GM19372 (cell line): Measurements from ENCODE around the gene SCAMP4.

Experiments
- ATAC-seq: cut with Tn5 transposase; IDR thresholded peaks from one replicate; pipeline ENCODE4 v1.9.1; 2021; ENCODE audit warnings: mild to moderate bottlenecking, low read depth, moderate library complexity; ENCODE audit not compliant: unreplicated experiment

SCAMP4 gene

GRCh38 chr19:1911098-1911497, 5.9 kb downstream of the SCAMP4 start:
- ATAC-seq: no peak

- ATAC-seq: no peak
Measured at GRCh38 chr19:1911995-1912394, 6.8 kb downstream of the SCAMP4 start.

DNA sequence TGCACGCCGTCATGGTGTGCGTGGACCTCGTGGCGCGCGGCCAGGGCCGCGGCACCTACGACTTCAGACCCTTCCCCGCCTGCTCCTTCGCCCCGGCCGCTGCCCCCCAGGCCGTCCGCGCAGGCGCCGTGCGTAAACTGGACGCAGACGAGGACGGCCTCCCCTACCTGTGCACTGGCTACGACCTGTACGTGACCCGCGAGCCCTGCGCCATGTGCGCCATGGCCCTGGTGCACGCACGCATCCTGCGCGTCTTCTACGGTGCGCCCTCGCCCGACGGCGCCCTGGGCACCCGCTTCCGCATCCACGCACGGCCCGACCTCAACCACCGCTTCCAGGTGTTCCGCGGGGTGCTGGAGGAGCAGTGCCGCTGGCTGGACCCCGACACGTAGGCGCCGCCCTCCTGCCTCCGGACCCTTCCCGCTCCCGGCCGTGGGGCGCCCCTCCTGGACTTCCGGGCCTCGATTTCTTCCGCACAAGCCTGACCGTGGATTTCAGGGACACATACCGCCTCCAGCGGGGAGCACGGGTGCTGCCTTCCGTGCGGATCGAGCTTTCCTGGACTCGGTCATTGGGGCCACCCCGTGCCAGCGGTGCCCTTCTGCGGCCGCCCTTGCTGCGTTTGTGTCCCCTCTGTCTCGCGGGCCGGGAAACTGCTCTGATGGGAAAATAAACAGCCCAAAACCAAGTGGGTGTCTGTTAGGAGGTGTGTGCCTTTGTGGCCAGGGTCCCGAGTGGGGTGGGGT, 7.7 kb downstream of the SCAMP4 start:
- no peak for ATAC-seq

DNA sequence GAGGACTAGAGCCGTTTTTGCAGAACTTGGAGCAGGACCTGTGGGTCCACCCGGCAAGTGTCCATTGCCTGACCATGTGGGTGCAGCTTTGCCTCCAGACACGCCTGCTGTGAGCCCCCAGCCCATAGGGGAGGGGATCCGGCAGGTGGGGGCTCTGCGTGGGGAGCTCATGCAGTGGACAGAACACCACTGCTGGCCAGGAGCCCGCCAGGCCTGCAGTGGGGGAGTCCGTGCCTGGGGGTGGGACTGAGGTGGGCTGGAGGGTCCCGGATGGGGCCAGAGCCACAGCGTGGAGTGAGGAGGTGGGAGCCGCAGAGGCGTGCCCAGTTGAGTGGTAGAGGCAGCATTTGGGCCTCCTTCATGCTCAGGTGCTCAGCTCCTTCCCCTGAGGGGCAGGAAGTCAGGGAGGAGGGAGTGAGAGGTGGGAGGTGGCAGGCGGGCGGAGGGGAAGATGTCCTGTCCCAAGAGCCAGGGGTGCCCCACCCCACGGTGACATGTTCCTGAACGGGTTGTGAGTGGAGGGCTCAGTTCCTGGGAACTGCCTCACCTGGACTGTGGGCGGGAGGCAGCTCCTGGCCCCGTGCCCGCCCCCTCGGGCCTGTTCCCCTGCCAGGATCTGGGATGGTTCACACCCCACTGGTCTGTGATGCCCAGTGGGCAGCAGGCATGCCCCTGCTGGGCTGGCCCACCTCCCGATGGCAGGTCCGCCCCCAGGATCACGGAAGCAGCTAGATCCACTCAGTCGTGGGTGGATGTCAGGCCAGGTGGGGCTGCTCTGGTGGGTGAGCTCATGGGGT, 8.8 kb downstream of the SCAMP4 start:
- ATAC-seq: no peak

DNA sequence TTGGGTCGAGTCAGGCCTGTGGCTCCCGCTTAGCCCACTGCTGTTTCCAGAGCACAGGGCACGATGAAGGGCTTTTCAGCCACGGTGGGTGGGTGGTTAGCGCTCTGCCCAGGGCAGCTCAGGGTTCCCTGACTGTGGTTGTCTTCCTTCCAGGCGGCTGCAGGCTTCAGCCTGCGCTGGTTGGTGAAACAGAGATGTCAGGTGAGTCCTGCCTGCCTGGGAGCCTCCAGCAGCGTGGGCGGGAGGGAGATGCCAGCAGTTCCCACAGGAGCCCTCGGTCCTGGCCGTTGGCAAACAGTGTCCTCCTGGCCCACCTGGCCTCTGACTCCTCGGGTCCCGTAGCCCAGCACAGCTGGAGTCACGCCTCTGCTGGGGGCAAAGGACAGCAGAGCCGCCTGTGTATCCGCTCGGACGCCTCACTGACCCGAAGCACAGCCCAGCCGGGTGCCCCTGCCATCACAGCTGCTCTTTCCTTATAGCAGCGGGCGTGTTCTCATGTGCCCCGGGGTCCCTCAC, 9.7 kb downstream of the SCAMP4 start:
- no peak for ATAC-seq

- ATAC-seq: no peak
Measured at GRCh38 chr19:1917146-1917545, 11.9 kb downstream of the SCAMP4 start.

DNA sequence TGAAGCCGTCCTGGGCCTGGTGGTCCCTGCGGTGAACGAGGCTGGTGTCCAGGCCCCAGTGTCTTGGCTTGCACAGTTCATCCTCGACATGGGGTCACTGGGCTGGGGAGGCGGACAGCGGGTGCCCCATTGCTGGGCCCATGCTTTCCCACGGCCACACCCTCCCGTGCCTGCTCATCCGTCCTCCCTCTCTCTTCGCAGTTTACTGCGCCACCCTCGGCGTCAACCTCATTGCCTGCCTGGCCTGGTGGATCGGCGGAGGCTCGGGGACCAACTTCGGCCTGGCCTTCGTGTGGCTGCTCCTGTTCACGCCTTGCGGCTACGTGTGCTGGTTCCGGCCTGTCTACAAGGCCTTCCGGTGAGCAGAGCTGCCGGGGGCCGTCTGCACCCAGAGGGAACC, 12.7 kb downstream of the SCAMP4 start:
- ATAC-seq: no peak

- no peak for ATAC-seq
Measured at GRCh38 chr19:1918975-1919374, 13.8 kb downstream of the SCAMP4 start.

GRCh38 chr19:1920644-1921043, 15.4 kb downstream of the SCAMP4 start:
- no peak for ATAC-seq

- ATAC-seq: no peak
Measured at GRCh38 chr19:1921326-1921725, 16.1 kb downstream of the SCAMP4 start.

DNA sequence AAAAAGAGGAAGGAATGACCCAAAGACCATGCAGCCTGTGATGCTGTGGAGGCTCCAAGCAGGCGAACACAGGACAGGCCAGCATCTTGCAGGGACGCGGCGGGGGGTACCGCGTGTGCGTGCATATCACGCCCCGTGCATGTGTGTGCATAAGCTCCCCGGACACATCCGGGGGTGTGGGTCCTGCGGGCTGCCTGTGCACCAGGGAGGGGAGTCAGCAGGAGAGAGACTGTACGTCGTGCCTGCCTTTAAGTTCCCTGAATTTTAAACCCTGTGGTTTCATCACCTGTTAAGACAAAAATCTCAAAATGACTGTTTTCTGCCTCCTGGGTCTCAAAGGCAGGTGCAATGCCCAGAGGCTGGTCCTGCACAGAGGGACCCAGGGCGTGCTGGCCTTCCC, 16.6 kb downstream of the SCAMP4 start:
- no peak for ATAC-seq

- no peak for ATAC-seq
Measured at GRCh38 chr19:1922803-1923202, 17.6 kb downstream of the SCAMP4 start.

- ATAC-seq: peak; percentile 53
Measured at GRCh38 chr19:1923319-1923718, 18.1 kb downstream of the SCAMP4 start.

DNA sequence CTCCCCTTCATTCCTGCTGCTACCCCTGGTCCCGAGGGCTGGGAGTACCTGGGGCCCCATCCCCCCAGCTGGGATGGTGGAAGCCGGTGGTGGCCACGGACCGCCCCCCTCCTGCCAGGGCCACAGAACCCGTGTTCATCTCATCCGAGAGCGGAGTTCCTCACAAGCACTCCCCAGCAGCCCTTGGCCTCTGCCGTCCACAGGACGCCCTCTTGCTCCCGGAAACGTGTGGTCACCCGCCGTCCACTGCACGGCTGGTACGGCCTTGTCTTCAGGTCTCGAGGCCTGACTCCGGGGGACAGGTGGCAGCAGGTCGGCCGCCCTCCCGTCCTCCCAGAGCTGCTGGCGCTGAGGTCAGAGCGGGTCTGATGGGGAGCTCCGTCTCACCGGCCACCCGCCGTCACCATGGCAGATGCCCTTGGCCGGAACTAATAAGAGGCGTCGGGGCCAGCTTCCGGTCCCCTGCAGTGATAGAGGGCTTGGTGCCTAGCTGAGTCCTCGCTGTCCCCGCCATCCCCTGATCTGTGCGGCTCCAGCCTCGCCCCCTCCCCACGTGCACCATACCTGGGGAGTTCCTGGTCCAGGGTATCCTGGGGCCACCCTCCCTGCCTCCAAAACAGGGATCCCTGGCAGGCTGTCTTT, 19.2 kb downstream of the SCAMP4 start:
- ATAC-seq: no peak

GRCh38 chr19:1925544-1925943, 20.3 kb downstream of the SCAMP4 start:
- ATAC-seq: no peak

- no peak for ATAC-seq
Measured at GRCh38 chr19:1929021-1929742, 24.0 kb downstream of the SCAMP4 start.

DNA sequence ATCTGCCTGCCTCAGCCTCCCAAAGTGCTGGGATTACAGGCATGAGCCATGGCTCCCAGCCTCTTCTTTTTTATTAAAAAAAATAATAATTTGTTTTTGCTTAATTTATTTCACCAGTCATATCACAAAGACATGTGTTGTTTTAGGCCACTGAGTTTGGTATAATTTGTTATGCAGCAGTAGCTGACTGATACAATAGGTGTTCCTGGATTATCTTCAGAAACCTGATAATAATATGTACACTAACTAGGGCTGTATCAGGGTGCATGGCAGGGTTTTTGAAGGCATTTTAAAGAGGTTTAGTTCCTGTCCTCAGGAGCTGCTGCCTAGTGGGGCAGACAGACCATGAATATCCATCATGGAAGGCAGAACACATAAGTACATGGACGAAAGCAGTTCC, 26.2 kb downstream of the SCAMP4 start:
- ATAC-seq: no peak

DNA sequence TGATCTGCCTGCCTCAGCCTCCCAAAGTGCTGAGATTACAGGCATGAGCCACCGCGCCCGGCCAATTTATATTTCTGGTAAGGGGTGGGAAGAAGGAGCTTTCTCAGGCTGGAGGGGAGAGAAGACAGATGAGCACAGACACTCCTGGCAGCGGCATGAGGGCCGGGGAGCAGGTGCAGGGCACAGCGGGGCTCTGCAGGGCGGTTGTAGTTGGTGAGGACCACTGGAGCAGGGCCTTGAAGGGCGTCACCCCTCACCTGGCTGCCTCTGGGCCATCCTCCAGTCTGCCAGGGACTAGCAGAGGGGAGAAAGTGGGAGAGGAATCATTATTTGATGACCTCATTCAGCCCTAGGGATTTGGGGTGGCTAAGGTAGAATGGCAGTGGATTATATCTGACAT, 27.2 kb downstream of the SCAMP4 start:
- no peak for ATAC-seq

- ATAC-seq: no peak
Measured at GRCh38 chr19:1933244-1933643, 28.0 kb downstream of the SCAMP4 start.

DNA sequence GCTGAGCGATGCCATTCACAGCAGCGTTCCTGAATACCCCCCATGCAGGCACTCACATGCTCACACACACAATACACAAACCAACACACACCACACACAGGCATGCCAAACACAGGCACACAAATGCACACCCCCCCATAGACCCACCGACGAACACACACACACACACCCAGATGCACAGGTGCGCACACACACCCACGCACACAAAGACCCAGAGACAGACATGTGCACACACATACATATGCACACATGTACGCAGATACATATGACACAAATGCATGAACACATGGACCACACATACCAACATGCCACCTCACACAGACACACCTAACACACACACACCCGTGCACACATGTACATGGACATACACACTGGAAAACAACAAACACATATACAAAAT, 28.7 kb downstream of the SCAMP4 start:
- ATAC-seq: no peak
